GM19193 (cell line): ENCODE results near the gene IFNG-AS1.
A peak's percentile ranks its signal among the peaks of the same experiment; 100 is the strongest.

Experiments
- POLR2A ChIP-seq: IDR thresholded peaks from 4 replicates; pipeline ENCODE4 v1.6.1; 2011; ENCODE audit not compliant: insufficient read depth, insufficient read length; ENCODE audit errors: extremely low read depth

The IFNG-AS1 gene

GRCh38 chr12:68042212-68042699 lies 53.0 kb downstream of the IFNG-AS1 start:
- peak; percentile 30 for TF ChIP-seq POLR2A

- no peak for TF ChIP-seq POLR2A
These were observed 54.2 kb downstream of the IFNG-AS1 start for GRCh38 chr12:68043435-68043834.

- TF ChIP-seq POLR2A, result no peak
These were observed 59.5 kb downstream of the IFNG-AS1 start for GRCh38 chr12:68048648-68049297.

- TF ChIP-seq POLR2A, result no peak
These were observed 67.1 kb downstream of the IFNG-AS1 start for GRCh38 chr12:68056300-68056699.

- no peak for TF ChIP-seq POLR2A
These were observed 74.8 kb downstream of the IFNG-AS1 start for GRCh38 chr12:68063900-68064590.

GRCh38 chr12:68065163-68065562 lies 75.9 kb downstream of the IFNG-AS1 start:
- no peak for TF ChIP-seq POLR2A

- TF ChIP-seq POLR2A, result no peak
These were observed 76.4 kb downstream of the IFNG-AS1 start for GRCh38 chr12:68065687-68066086.

GRCh38 chr12:68067762-68068376 lies 78.6 kb downstream of the IFNG-AS1 start:
- no peak for TF ChIP-seq POLR2A

GRCh38 chr12:68069275-68069674 lies 80.0 kb downstream of the IFNG-AS1 start:
- TF ChIP-seq POLR2A, result no peak
